GM12878 (cell line): ENCODE measurements around the gene EXOC4. TPM values are rescaled to one million over a fixed set of nuclear protein-coding genes. Genes with fewer than 3 reads are reported as not detected.

Experiments
- ATAC-seq: fragments of 200-7000 bp; cut with Tn5 transposase; 3 replicates; pipeline ENCODE4 v1.9.1; 2020; ENCODE audit warnings: mild to moderate bottlenecking, moderate library complexity
- BruUV-seq: library from RNA; stranded (reverse); fragments of 400-500 nt; replicated peaks from 2 replicates; lab custom pipeline; 2021; lab: Mats Ljungman, UMichigan
- CTCF ChIA-PET: fragments of 300-600 bp; sonication (Branson Sonifier 250); formaldehyde crosslinking; extraction: SDS; loops from one replicate; lab custom pipeline; 2021; ENCODE audit warnings: inconsistent platforms; lab: Yijun Ruan, JAX
- POLR2A ChIA-PET: fragments of 350-600 bp; formaldehyde crosslinking; extraction: SDS; loops from one replicate; lab custom pipeline; 2021; ENCODE audit warnings: inconsistent platforms; lab: Charles Lee
- RAD21 ChIA-PET: fragments of 300-600 bp; sonication (Branson Sonifier 250); formaldehyde crosslinking; loops from one replicate; lab custom pipeline; 2023; ENCODE audit warnings: antibody characterized with exemption; ENCODE audit not compliant: unreplicated experiment; lab: Charles Lee
- SMC1A ChIA-PET: fragments of 300-600 bp; sonication (Branson Sonifier 250); formaldehyde crosslinking; loops from one replicate; lab custom pipeline; 2023; ENCODE audit not compliant: unreplicated experiment, uncharacterized antibody; lab: Charles Lee
- DNase-seq: peaks from one replicate; pipeline ENCODE4 v3.0.0-alpha.2; 2011; ENCODE audit warnings: low read depth, low spot score
- FAIRE-seq: peaks from 3 replicates; lab custom pipeline; 2011; peaks lifted over from hg19 to GRCh38; lab: Jason Lieb, UNC
- H2AFZ ChIP-seq: 2 replicates; pipeline ENCODE4 v1.6.0; 2011; ENCODE audit warnings: low read depth, low read length, control low read depth; ENCODE audit not compliant: control insufficient read depth
- H3K27ac ChIP-seq: 2 replicates; pipeline ENCODE4 v1.5.1; 2011; ENCODE audit warnings: control low read depth; ENCODE audit not compliant: control insufficient read depth, insufficient read depth
- H3K27me3 ChIP-seq, 2 experiments: replicated peaks in 1 of 2; 2 replicates each; pipeline versions ENCODE4 v1.6.0 to v1.6.1; 2011; ENCODE audit warnings: low read length in 1 of 2; ENCODE audit not compliant: control insufficient read depth in 2 of 2, insufficient read depth in 2 of 2
- H3K36me3 ChIP-seq, 2 experiments: 2 replicates each; pipeline ENCODE4 v1.5.1; 2011; ENCODE audit warnings: low read length in 1 of 2; ENCODE audit not compliant: control insufficient read depth in 2 of 2, insufficient read depth in 2 of 2
- H3K4me1 ChIP-seq: 2 replicates; pipeline ENCODE4 v1.6.1; 2011; ENCODE audit warnings: mild to moderate bottlenecking, low read length, moderate library complexity, mixed read lengths; ENCODE audit not compliant: control insufficient read depth, insufficient read depth
- H3K4me2 ChIP-seq: 2 replicates; pipeline ENCODE4 v1.6.0; 2011; ENCODE audit warnings: control low read depth; ENCODE audit not compliant: control insufficient read depth, insufficient read depth
- H3K4me3 ChIP-seq: fragments of 200-600 bp; sonication (generic); 2 replicates; pipeline ENCODE4 v1.5.1; 2016
- H3K79me2 ChIP-seq: 2 replicates; pipeline ENCODE4 v1.6.0; 2011; ENCODE audit warnings: low read length; ENCODE audit not compliant: control insufficient read depth, insufficient read depth
- H3K9ac ChIP-seq: 2 replicates; pipeline ENCODE4 v1.8.0; 2011; ENCODE audit warnings: low read length, control low read depth, mixed read lengths; ENCODE audit not compliant: control insufficient read depth, insufficient read depth
- H3K9me3 ChIP-seq: replicated peaks from 3 replicates; pipeline ENCODE4 v1.5.1; 2011; ENCODE audit warnings: mild to moderate bottlenecking, low read length; ENCODE audit not compliant: control insufficient read depth, insufficient read depth
- H4K20me1 ChIP-seq: 2 replicates; pipeline ENCODE4 v1.6.0; 2011; ENCODE audit not compliant: control insufficient read depth, insufficient read depth
- ASH2L ChIP-seq: fragments of 300-600, 200-600 bp; sonication (generic); IDR thresholded peaks from 2 replicates; pipeline ENCODE4 v1.6.1; 2017; ENCODE audit warnings: low read depth, mild to moderate bottlenecking, borderline replicate concordance
- BACH1 ChIP-seq: fragments of 450-650 bp; IDR thresholded peaks from 2 replicates; pipeline ENCODE4 v1.6.1; 2017; ENCODE audit warnings: mild to moderate bottlenecking, borderline replicate concordance
- BCLAF1 ChIP-seq: fragments of 450-650 bp; IDR thresholded peaks from 2 replicates; pipeline ENCODE4 v1.6.1; 2017; ENCODE audit warnings: antibody characterized with exemption, mild to moderate bottlenecking, moderate library complexity
- HSF1 ChIP-seq: fragments of 150-350 bp; IDR thresholded peaks from 2 replicates; pipeline ENCODE4 v1.6.1; 2014; ENCODE audit warnings: mild to moderate bottlenecking, low read depth, low read length
- RBBP5 ChIP-seq: fragments of 200-600 bp; sonication (generic); conservative IDR thresholded peaks from 2 replicates; pipeline ENCODE4 v1.6.1; 2016
- REST ChIP-seq: IDR thresholded peaks from 2 replicates; pipeline ENCODE4 v1.6.1; 2012; ENCODE audit warnings: mild to moderate bottlenecking, low read depth, low read length
- SUZ12 ChIP-seq: fragments of 200-600 bp; sonication (generic); IDR thresholded peaks from one replicate; pipeline ENCODE4 v1.6.1; 2018; ENCODE audit warnings: antibody characterized with exemption, mild to moderate bottlenecking; ENCODE audit not compliant: unreplicated experiment
- TCF3 ChIP-seq: IDR thresholded peaks from 2 replicates; pipeline ENCODE4 v1.6.1; 2012; ENCODE audit warnings: low read depth, mild to moderate bottlenecking, low read length, borderline replicate concordance; ENCODE audit not compliant: insufficient read depth
- ZNF207 ChIP-seq: fragments of 450-650 bp; IDR thresholded peaks from 2 replicates; pipeline ENCODE4 v1.6.1; 2014; ENCODE audit warnings: antibody characterized with exemption, mild to moderate bottlenecking, borderline replicate concordance
- WGBS: methylation state at CpG from one replicate; pipeline ENCODE4 v1.1.6; 2016; ENCODE audit warnings: low lambda C conversion rate; ENCODE audit not compliant: insufficient replicate concordance, insufficient coverage; ENCODE audit errors: missing lambda C conversion rate; 5-methylcytosine and 5-hydroxymethylcytosine counted together
- in situ Hi-C: fragments of 300-500 bp; cut with MboI; formaldehyde crosslinking; loops from 9 replicates; pipeline ENCODE4 v1.14.3; 2018; ENCODE audit warnings: mixed read lengths
- intact Hi-C: fragments of 100-400 bp; cut with micrococcal nuclease; formaldehyde crosslinking; loops from one replicate; pipeline ENCODE4 v1.14.2; 2022; ENCODE audit not compliant: unreplicated experiment
- polyA plus RNA-seq, 11 experiments: library from polyadenylated mRNA; depleted of rRNA in 4 of 11; unstranded in 6 of 11; stranded (reverse) in 5 of 11; fragments of >200 nt; fragmentation: Nextera tagmentation in 4 of 11; fragmentation: Illumina TruSeq in 1 of 11; extraction: Ambion mirVana in 4 of 11; extraction: Trizol in 1 of 11; gene quantifications; 1 replicate in 1 of 11; 2 replicates in 10 of 11; pipeline versions ENCODE4 v1.2.1 to v1.2.3, GENCODE V29; 2011 to 2016; ENCODE audit warnings: inconsistent platforms in 2 of 11, missing spikeins in 2 of 11, low read depth in 1 of 11
- total RNA-seq, 4 experiments: library from RNA; depleted of rRNA in 3 of 4; stranded (reverse); fragments of >200 nt in 3 of 4; fragmentation: Illumina TruSeq in 1 of 4; extraction: Trizol in 1 of 4; gene quantifications; 2 replicates each; pipeline versions ENCODE4 v1.2.1 to v1.2.3, GENCODE V29; 2013 to 2021

The EXOC4 gene
- total and polyA plus RNA-seq, 10 of the 15 experiments (the other 5 are each of a cell fraction or from before 2014, with no cell fraction given), result 13.2 to 44.5 (median 29.6) TPM

- RAD21 ChIA-PET, result no interaction called here
- CTCF ChIA-PET, result interaction anchor here (1.2 kb wide), 1 partner anchor 10 kb away, joined by 3 read pairs; no protein-coding TSS in a partner anchor
- H3K4me1 ChIP-seq, result peaks cover 18% of the 10 kb centered on the region
- no peaks in the 10 kb centered on the region for H3K9me3 ChIP-seq
- intact Hi-C loops (no loop called here), in situ Hi-C loops (no loop called here)
- no peaks in the 10 kb centered on the region for H4K20me1 ChIP-seq
- BruUV-seq, result no TSS peak
- POLR2A ChIA-PET, result no interaction called here
- H3K36me3 ChIP-seq, result no peaks in the 10 kb centered on the region
- FAIRE-seq, result no peak
- TF ChIP-seq SUZ12, result no peak
- TF ChIP-seq REST, result no peak
- no peak for TF ChIP-seq BACH1
- TF ChIP-seq BCLAF1, result no peak
- TF ChIP-seq RBBP5, result no peak
- TF ChIP-seq HSF1, result no peak
- no peak for TF ChIP-seq TCF3
- TF ChIP-seq ASH2L, result no peak
- TF ChIP-seq ZNF207, result no peak
- H3K27ac ChIP-seq, result no peak overlapping the region
- no peak overlapping the region for H3K4me3 ChIP-seq
- H3K4me2 ChIP-seq, result no peak overlapping the region
- H3K27me3 ChIP-seq, result no peaks in the 10 kb centered on the region
- SMC1A ChIA-PET, result interaction anchor here (0.7 to 1.0 kb wide), 2 partner anchors 11 to 16 kb away, joined by 3 to 5 read pairs; no protein-coding TSS in a partner anchor
- H3K9ac ChIP-seq, result no peak overlapping the region
- no peak for ATAC-seq
- WGBS, result 97% methylated on average over 6 of the region's 6 CpGs
- no peak for DNase-seq
- no peaks in the 10 kb centered on the region for H3K79me2 ChIP-seq
- no peak overlapping the region for H2AFZ ChIP-seq
These were observed 815.8 kb downstream of the EXOC4 start for GRCh38 chr7:134068670-134069069.
